ENCODE data around the gene ITGA1. TPM values are rescaled to one million over a fixed set of nuclear protein-coding genes. Genes with fewer than 3 reads are reported as not detected.

Gene ITGA1
- total and polyA plus RNA-seq, 2 of the 8 experiments (the other 6 are each of a cell fraction or from before 2014, with no cell fraction given): 2.3 to 9.0 TPM

DNA sequence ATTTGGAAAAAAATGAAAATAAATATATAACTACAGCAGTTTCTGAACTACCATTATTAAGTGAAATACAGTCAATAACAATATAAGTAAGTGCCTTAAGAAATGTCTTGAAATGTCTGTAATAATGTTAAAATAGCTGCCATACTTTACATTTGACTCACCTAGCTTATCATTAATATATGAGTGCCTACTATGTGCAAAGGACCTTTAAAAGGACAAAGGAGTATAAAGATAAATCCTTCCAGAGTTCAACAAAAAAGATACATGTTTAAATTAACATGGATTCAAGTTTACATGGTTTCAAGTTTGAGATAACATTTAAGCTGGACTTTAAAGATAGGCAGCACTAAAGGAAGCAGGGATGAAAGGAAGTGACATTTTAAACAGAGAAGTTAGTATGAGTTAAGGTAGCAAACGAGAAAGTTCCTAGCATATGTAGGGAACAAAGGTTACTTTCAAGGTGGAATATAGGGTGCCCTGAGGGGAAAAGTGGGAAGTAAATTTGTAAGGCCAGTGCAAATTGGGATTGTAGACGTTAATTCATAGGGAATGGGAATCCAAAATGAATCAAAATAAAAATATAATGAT is 8.9 kb downstream of the ITGA1 start:
- Histone ChIP-seq H3K4me3 (ENCODE audit: extremely low read depth in 1 of 4, insufficient read depth in 2 of 4, low read depth in 3 of 4, low read length in 4 of 4) (no peak overlapping the region), H3K4ac (replicated peaks; ENCODE audit: insufficient read length, low read depth, low read length) (no peak overlapping the region), H3K23me2 (ENCODE audit: low read depth, low read length) (peaks cover 19% of the 10 kb centered on the region), H2BK5ac (ENCODE audit: low read depth, low read length) (no peak overlapping the region), H2BK120ac (replicated peaks; ENCODE audit: low read depth, low read length) (no peak overlapping the region), H2AFZ (ENCODE audit: low read length) (no peak overlapping the region), H3K36me3 (ENCODE audit: control insufficient read depth in 2 of 4, insufficient read depth in 4 of 4, low read length in 3 of 4) (peaks cover 0 to 3% (median under 1%) of the 10 kb centered on the region in 4 experiments; a peak in 2 of 8 replicates), H3K27me3 (replicated peaks in 1 of 4; ENCODE audit: control insufficient read depth in 3 of 4, extremely low read depth in 1 of 4, insufficient read depth in 3 of 4, low read length in 3 of 4) (no peaks in the 10 kb centered on the region), H3K4me1 (replicated peaks in 1 of 4; ENCODE audit: control insufficient read depth in 3 of 4, insufficient read depth in 4 of 4, low read length in 3 of 4) (peaks cover 4 to 11% (median 8%) of the 10 kb centered on the region in 4 experiments; a peak in 5 of 7 replicates), H2BK15ac (ENCODE audit: low read length) (no peak overlapping the region), H3K9ac (replicated peaks in 1 of 4; ENCODE audit: extremely low read depth in 1 of 4, low read depth in 3 of 4, low read length in 3 of 4) (no peak overlapping the region), H2AK5ac (ENCODE audit: low read depth, low read length) (no peak overlapping the region), H4K20me1 (replicated peaks in 1 of 2; ENCODE audit: control insufficient read depth in 1 of 2, insufficient read depth in 2 of 2, low read length in 2 of 2) (peaks cover 2 to 4% of the 10 kb centered on the region in 2 experiments), H4K5ac (ENCODE audit: insufficient read length, low read depth, low read length) (no peak overlapping the region), H3K56ac (replicated peaks; ENCODE audit: insufficient read length, low read depth, low read length) (no peak overlapping the region), H3K27ac (ENCODE audit: low read depth, low read length) (no peak overlapping the region), H4K8ac (ENCODE audit: extremely low read depth, insufficient read depth, low read length) (no peak overlapping the region), H3K23ac (ENCODE audit: insufficient read length) (no peak overlapping the region), H3K79me1 (ENCODE audit: low read depth, low read length) (peaks cover 3% of the 10 kb centered on the region), H3K4me2 (ENCODE audit: insufficient read depth in 1 of 2, low read depth in 2 of 2, low read length in 2 of 2) (no peak overlapping the region), H3K79me2 (ENCODE audit: control insufficient read depth in 1 of 2, insufficient read depth in 2 of 2, low read length in 2 of 2) (peaks cover 0 to 17% of the 10 kb centered on the region in 2 experiments; a peak in 3 of 4 replicates), H3K9me3 (ENCODE audit: insufficient read depth in 2 of 2, low read depth in 1 of 2, low read length in 1 of 2) (no peaks in the 10 kb centered on the region), H3K18ac (ENCODE audit: extremely low read depth, low read length) (no peak overlapping the region), H3K14ac (ENCODE audit: insufficient read length) (no peak overlapping the region), H2BK12ac (ENCODE audit: low read depth, low read length) (no peak overlapping the region), H4K91ac (replicated peaks; ENCODE audit: insufficient read length, low read length) (no peak overlapping the region), H2BK20ac (ENCODE audit: low read length) (no peak overlapping the region)
- DNase-seq (ENCODE audit: low read depth in 1 of 2, low spot score in 2 of 2): no peak
- TF ChIP-seq SRF (IDR thresholded peaks at IDR 0.05; ENCODE audit: low read depth, low read length): no peak
- TF ChIP-seq CHD2 (IDR thresholded peaks at IDR 0.05; ENCODE audit: low read length): no peak
- no peak for TF ChIP-seq BRCA1 (IDR thresholded peaks at IDR 0.05; ENCODE audit: low read depth, low read length)
- POLR2A ChIA-PET (ENCODE audit: partially characterized antibody): interaction anchor here (0.7 kb wide), 1 partner anchor 9 kb away, joined by 3 read pairs; the partner anchor contains the start of genes ITGA1 and PELO
- WGBS, 2 experiments (ENCODE audit: extremely low coverage in 1 of 2, insufficient coverage in 1 of 2, insufficient read length in 1 of 2, insufficient replicate concordance in 2 of 2, low coverage in 1 of 2, low lambda C conversion rate in 2 of 2, missing lambda C conversion rate in 1 of 2): 87% methylated on average over 2 of the region's 2 CpGs; no CpG with 5 or more reads in 1 of the 2 experiments
- CTCF ChIA-PET (ENCODE audit: partially characterized antibody): interaction anchor here (1.2 to 2.7 kb wide), 2 partner anchors 9 to 152 kb away, joined by 3 to 10 read pairs; partner anchors contain the start of genes ITGA1 and PELO
- no peak for FAIRE-seq
